NCI-H2107 (cell line): ENCODE data around the gene TRRAP.
A peak's percentile ranks its signal among the peaks of the same experiment; 100 is the strongest.
"Not testable (repeated sequence)": the region's sequence is repeated elsewhere in the genome, so short reads cannot be mapped to it uniquely, and the experiment has no call there.

Experiments
- DNase-seq: peaks from one replicate; lab custom pipeline; 2025; lab: John Stamatoyannopoulos, UW

The TRRAP gene

GRCh38 chr7:98866351-98866750 lies 12.0 kb upstream of the TRRAP start:
- no peak for DNase-seq

DNA sequence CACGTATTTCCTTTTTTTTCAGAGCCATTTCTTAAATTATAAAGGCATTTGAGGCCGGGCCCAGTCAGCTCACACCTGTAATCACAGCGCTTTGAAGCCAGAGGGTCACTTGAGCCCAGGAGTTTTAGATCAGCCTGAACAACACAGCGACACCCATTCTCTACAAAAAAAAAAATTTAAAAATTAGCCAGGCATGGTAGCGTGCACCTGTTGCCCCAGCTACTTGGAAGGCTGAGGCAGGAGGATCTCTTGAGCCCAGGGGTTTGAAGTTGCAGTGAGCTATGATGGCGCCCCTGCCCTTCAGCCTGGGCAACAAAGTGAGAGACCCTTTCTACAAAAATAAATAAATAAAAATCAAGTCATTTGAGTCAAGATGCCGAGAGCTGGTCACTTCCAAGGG lies 11.6 kb upstream of the TRRAP start:
- DNase-seq, result no peak

DNA sequence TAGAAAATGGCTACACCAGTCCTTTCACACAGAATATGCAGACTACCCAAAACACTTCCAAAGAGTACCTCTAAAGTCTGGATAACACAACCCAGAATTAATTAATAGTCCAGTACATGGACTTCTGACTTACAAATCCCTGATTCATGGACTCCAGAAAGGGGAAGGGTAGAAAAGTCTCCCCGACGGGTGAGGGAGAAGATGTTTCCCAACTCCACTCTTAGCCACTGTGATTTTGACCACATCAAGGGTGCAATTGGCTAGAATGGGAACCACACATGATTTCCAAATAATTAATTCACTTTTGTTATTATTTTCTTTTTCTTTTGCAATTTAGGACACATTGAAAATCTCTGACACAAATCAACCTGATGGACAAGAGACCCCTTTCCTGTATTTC lies 9.9 kb upstream of the TRRAP start:
- no peak for DNase-seq

DNA sequence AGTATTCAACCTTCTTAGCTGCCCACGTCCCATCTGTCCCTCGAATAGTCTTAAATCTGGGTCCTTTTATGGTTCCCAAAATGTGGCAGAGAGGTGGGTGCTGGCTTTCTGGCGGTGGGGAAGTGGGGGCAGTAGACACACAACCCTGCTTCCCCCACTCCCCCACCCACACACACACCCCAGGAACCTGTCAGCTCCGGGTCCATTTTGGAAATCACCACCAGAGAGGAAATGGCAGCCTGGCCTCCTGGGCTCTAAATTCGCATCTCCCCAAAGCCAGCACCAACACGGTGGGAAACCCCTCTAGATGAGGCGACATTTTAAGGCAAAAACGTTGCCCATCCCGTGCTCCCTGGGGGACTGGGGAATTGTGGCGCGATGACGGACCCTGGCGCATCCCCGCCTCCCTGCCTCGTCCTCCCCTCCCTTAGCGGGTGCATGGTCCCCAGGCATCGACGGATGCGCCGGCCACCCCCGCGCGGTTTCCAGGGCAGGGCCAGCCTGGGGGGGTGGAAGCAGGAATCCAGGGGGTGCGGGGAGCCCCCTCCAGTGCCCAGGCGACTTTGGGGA lies 9.2 kb upstream of the TRRAP start:
- no peak for DNase-seq

DNA sequence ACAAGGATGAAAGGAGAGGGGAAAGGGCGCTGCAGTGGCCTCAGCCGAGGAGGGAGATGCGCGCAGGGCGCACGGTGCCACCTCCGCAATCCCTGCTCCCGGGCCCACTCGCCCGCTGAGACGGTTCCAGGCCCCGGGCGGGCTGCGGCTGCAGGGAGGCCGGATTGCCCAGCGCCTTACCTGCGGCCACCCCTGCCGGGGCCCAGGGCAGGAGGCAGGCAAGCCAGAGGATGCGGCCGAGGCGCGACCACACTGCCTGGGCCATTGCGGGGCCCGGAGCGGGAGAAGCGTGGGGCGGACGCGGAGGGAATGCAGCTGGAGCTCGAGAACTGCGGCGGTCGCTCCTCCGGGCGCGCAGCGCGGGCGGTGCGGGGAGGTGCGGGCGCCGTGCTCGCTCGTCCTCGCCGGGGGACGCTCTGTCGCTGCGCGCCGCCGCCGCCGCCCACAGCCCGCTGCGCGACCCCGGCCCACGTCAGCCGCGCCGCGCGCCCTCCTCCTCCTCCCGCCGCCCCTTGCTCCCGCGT lies 8.7 kb upstream of the TRRAP start, which contains the start of gene TMEM130:
TMEM130 (minus strand) TSS at position 418 of the 524 bp plus-strand sequence; CDS start at position 265, 153 bp downstream.
- no peak for DNase-seq

DNA sequence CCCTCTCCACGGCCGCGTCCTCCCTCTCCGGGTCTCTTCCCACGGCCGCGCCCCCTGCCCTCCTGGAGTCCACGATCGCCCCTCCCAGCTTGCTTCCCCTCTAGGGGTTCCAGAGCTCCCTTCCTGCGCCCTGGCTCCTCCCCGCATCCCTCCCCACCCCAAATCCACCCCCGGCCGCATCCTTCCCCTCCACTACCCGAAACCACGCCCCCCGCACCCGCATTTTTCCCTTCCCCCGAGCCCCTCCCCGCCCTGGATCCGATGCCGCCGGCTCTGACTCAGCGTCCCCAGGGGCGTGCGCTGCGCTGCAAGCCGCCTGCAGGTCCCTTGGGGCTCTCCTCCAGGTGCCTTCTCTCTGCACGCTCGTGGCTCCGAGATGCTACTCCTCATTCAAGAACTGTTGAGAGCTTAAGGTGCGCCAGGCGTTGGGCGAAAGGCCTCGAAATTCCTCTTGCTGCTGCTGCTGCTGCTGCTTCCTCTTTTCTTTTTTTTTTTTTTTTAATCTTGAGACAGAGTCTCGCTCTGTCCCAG lies 8.1 kb upstream of the TRRAP start:
- DNase-seq, result peak; percentile 85

GRCh38 chr7:98870807-98871491 lies 7.4 kb upstream of the TRRAP start:
- DNase-seq, result no peak

DNA sequence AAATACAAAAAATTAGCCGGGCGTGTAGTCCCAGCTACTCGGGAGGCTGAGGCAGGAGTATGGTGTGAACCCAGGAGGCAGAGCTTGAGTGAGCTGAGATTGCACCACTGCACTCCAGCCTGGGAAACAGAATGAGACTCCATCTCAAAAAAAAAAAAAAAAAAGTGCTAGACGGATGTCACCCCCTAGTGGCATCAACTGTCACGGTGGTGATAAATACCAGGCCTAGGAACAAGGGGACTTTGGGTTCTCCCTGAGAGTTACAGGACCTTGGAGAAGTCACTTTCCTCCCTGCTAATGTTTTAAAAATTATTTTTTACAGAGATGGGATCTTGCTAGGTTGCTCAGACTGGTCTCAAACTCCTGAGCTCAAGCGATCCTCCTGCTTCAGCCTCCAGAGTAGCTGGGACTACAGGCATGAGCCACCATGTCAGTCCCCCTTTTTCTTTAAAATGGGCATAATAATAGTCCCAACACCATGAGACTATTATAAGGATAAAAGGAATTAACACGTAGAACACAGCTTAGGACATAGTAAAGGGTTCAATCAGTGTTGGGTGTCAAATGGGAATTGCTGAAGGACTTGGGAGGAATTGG lies 5.9 kb upstream of the TRRAP start:
- DNase-seq, result no peak

- DNase-seq, result not testable (repeated sequence)
Measured at GRCh38 chr7:98873610-98874009, 4.7 kb upstream of the TRRAP start.

DNA sequence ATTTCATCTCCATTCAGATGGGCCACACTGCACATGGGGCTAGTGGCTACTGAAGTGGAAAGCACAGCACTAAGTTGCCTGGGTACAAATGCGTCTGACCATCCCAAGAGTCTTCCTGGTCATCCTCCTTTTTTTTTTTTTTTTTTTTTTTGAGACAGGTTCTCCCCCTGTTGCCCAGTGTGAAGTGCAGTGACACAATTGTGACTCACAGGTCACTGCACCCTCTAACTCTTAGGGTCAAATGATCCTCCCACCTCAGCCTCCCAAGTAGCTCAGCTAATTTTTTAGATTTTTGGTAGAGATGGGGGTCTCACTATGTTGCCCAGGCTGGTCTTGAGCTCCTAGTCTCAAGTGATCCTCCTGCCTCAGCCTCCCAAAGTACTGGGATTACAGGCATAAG lies 3.4 kb upstream of the TRRAP start:
- no peak for DNase-seq

GRCh38 chr7:98875501-98875900 lies 2.8 kb upstream of the TRRAP start:
- DNase-seq, result no peak

GRCh38 chr7:98877146-98877545 lies 1.2 kb upstream of the TRRAP start:
- no peak for DNase-seq

DNA sequence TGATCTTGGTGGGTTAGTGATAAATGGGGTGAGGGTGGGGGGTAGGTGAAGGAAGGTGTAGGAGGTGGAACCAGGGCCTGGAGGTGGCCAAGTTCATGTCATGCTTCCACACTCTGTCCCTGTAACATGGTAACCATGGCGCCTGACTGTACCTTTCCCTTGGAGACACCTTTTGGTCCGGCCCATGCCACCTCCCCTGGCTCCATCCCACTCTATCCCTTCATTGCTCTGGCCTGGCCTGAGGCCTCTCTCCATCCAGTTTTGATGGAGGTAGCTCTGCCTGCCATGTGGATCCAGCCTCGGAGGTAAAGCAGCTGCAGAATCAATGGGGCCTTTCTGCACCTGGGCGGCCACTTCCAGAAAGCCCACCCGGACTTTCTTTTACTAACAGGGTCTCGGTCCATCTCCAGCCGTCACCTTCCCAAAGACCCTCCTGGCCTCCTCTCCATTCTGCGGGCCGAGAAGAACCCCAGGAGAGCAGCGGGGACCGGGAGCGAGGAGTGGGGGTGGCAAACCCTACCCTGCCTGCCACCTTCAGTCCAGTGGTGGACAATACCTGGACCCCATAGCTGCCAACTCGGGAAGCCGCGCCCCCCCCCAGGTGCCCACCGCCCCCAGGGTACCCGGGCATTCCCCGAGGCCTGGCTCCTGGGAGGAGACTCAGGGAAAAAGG lies 504 bp upstream of the TRRAP start:
- DNase-seq, result no peak

DNA sequence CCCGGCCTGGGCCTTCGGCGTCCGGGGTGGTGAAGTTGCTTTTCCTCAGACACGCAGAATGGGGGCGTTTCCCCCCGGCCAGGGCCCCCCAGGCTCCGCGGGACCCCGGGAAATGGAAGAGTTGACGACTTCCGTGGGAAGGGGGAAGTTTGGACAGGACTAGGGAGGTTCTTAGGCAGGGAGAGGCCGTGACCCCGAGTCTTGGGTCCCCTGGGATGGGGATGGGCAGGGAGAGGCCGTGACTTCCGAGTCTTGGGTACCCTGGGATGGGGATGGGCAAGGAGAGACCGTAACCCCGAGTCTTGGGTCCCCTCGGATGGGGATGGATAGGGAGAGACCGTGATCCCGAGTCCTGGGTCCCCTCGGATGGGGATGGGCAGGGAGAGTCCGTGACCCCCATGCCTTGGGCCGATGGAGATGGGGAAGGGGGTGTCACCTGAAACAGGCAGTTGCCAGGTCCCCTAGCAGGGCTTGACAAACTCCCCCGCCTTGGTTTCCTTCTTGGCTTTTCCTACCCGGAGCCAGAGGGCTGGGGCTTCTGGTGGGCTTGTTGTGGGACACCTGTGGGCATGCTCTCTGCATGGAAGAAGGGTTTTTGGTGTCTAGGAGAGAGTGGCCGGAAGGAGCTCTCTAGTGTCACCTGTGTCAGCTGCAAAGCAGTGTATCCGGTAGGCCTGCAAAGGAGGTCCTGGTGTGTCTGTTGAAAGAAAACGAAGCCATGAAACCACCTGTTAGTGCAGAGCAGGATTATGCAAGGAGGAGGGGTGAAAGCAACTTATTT lies 1.1 kb downstream of the TRRAP start:
- peak; percentile 53 for DNase-seq

DNA sequence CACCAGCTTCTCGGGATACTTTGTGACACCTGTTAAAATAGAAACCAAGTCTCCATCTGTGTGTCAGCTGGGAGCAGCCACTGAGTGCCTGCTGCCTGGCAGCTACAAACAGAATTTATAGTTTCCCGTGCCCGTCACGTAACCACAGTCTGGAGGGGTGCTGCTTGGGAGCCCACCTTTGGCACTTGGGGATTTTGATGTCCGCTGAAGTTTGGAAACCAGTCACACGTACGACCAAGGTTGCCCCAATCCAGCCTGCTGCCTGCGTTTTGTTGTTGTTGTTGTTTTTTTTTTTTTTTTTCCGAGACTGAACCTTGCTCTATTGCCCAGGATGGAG lies 1.6 kb downstream of the TRRAP start:
- no peak for DNase-seq

- DNase-seq, result no peak
Measured at GRCh38 chr7:98880485-98880884, 2.2 kb downstream of the TRRAP start.

- no peak for DNase-seq
Measured at GRCh38 chr7:98881561-98882315, 3.4 kb downstream of the TRRAP start.

DNA sequence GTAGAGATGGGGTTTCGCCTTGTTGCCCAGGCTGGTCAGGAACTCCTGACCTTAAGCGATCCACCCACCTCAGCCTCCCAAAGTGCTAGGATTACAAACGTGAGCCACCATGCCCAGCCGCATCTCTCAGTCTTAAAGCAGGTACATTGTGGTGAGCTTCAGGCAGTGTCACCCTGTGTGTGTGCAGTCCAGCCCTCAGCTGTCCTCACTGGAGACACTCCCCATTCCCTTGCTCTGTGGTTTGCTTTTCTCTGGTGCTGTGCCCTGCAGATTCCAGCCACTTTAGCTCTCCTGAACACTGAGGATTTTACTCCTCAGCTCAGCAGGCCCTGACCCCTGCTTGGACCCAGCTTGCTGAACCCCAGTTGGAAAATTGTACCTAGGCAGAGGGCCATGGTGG lies 6.1 kb downstream of the TRRAP start:
- no peak for DNase-seq

GRCh38 chr7:98887038-98887437 lies 8.7 kb downstream of the TRRAP start:
- no peak for DNase-seq

- DNase-seq, result no peak
Measured at GRCh38 chr7:98892609-98893008, 14.3 kb downstream of the TRRAP start.

DNA sequence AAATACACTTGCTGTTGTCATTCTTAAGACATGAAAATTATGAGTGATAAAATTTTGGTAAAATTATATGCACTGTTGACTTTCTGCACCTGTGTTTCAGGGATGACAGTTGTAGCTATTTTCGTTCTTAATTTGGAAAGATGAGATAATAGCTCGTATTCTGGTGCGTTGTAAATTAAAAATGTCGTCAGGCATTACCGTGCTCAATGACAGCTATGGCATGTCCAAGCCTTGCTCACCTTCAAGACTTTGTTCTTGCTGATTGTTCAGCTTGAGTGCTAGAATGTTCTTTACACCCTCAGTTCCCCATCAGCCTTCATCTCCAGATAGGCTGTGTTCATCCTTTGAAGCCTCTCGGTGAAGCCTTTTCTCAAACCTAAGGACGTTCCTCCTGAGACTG lies 21.5 kb downstream of the TRRAP start:
- DNase-seq, result no peak
